GM10266 (cell line): ENCODE data around the gene ANAPC15.

ENCODE experiments used
- DNase-seq: peaks from one replicate; pipeline ENCODE4 v3.0.0; 2012; ENCODE audit errors: extremely low spot score
- TF ChIP-seq, protein P1 (sequence below): IDR thresholded peaks from 2 replicates; pipeline ENCODE4 v1.5.1; 2012; ENCODE audit warnings: mild to moderate bottlenecking, low read depth; ENCODE audit not compliant: control insufficient read depth, insufficient read depth; ENCODE audit errors: missing control alignments

ANAPC15 gene

GRCh38 chr11:72112978-72113808 lies 698 bp upstream of the ANAPC15 start:
- TF ChIP-seq, protein P1, sequence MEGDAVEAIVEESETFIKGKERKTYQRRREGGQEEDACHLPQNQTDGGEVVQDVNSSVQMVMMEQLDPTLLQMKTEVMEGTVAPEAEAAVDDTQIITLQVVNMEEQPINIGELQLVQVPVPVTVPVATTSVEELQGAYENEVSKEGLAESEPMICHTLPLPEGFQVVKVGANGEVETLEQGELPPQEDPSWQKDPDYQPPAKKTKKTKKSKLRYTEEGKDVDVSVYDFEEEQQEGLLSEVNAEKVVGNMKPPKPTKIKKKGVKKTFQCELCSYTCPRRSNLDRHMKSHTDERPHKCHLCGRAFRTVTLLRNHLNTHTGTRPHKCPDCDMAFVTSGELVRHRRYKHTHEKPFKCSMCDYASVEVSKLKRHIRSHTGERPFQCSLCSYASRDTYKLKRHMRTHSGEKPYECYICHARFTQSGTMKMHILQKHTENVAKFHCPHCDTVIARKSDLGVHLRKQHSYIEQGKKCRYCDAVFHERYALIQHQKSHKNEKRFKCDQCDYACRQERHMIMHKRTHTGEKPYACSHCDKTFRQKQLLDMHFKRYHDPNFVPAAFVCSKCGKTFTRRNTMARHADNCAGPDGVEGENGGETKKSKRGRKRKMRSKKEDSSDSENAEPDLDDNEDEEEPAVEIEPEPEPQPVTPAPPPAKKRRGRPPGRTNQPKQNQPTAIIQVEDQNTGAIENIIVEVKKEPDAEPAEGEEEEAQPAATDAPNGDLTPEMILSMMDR = no peak
- DNase-seq = no peak

GRCh38 chr11:72111300-72112142 lies 974 bp downstream of the ANAPC15 start:
- no peak for DNase-seq
- TF ChIP-seq, protein P1 = no peak

- TF ChIP-seq, protein P1 = no peak
- DNase-seq = no peak
These were observed 6.6 kb downstream of the ANAPC15 start, which contains the start of gene TOMT for GRCh38 chr11:72105888-72106287. TSS of gene TOMT (plus strand) at chr11:72105924. CDS start at chr11:72105952, 28 bp downstream.

- TF ChIP-seq, protein P1 = no peak
These were observed 8.7 kb downstream of the ANAPC15 start for GRCh38 chr11:72103754-72104167.

DNA sequence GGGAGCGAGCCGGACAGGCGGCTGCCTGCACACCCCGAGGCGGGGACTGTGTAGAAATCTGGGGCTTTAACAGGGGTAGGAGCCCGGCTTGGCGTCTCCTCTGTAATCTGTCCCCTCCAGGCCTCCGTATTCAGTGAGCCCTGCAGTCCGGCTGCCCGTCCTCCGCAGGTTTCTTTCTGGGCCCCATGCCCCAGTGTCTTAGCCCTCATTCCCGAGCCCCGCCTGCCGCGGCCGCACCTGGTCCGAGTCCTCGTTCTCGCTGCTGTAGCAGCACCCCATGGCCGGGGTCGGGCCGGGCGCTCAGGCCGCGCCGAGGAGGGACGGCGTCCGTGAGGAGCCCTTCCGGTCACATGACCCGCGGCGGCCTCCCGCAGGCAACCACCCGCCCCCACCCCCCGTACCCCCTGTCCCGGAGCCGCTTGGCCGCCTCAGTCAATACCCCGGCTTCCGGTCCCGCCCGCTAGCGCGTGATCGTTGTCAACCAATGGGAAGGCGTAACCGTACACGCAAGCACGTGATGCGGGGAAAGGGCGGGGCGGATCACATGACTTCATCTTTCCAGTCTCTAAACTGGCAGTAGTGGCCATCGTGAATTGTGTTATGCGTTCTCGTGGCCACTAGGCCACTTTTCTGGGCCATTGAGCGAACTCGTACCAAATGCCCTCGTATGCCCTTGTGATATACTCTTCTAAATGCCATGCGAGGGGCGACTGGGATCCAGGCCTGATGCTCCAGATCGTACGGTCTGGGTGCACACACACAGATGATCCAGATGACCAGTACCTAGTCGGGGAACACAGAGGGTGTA lies 9.3 kb downstream of the ANAPC15 start, which contains the start of gene LAMTOR1:
Gene LAMTOR1 (minus strand): TSS at position 352 of the 808 bp plus-strand sequence. CDS start 73 bp downstream, at position 279.
- DNase-seq = peak; percentile 92
- TF ChIP-seq, protein P1 = peak; percentile 14

More at GRCh38 chr11:72103754-72104167, 8.7 kb downstream of the ANAPC15 start:
- no peak for DNase-seq

- DNase-seq = no peak
- TF ChIP-seq, protein P1 = no peak
These were observed 9.9 kb downstream of the ANAPC15 start for GRCh38 chr11:72102631-72102945.
